ENCODE measurements around the gene YWHAH.

GRCh38 chr22:31929167-31929930 lies 15.0 kb upstream of the YWHAH start:
- TF ChIP-seq CTCF (IDR thresholded peaks at IDR 0.05) = no peak
- TF ChIP-seq POLR2A (IDR thresholded peaks at IDR 0.05) = no peak

Measured in body of pancreas (tissue), 4 donors.